ENCODE measurements around the gene GLS.
A peak's percentile ranks its signal among the peaks of the same experiment; 100 is the strongest.

Gene GLS

DNA sequence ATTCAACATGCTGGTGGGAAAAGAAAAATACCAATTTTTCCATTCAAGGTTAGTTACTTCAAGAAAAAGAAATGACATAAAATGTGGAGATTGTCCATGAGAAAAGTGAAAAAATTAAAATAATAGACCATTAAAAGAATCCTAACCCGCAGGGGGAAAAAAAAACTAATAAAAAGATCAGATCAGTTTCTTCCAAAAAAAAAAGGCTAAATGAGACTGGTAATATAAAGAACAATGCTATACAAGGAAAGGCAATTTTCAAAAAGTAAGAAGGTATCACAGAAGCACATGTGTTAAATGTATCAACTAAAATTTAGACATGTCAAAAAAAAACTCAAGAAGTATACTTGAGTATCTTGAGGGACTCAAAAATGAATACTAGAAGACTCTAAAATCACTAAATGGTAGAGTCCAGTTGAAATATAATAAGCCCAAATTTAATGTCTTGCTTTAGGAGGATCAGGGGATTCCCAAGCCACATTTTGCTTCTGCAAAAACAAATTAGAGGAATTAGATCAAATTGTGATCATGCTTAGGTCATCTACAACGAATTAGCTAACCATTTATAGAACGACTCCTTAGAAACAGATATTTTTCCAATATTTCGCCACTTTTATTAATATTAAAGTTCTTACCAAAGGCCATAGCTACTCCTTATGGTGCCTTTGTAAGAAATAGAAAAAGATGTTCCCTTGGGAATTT, 35.8 kb upstream of the GLS start:
- Histone ChIP-seq H3K9me3 (ENCODE audit: insufficient read depth, low read depth, low read length) (no peaks in the 10 kb centered on the region), H2AFZ (ENCODE audit: low read length) (0 out of 2 replicates have a peak overlapping the region, but pooled peaks have one; percentile 49), H3F3A (ENCODE audit: low read depth) (no peaks in the 10 kb centered on the region), H3K27me3 (ENCODE audit: insufficient read depth, low read length, poor library complexity, severe bottlenecking) (no peaks in the 10 kb centered on the region), H3K9ac (ENCODE audit: low read depth, low read length, poor library complexity, severe bottlenecking) (no peak overlapping the region), H4K20me1 (ENCODE audit: insufficient read depth, low read length, poor library complexity, severe bottlenecking) (no peaks in the 10 kb centered on the region), H3K36me3 (ENCODE audit: insufficient read depth, low read length) (no peaks in the 10 kb centered on the region), H3K4me3 (ENCODE audit: low read length, poor library complexity, severe bottlenecking) (no peak overlapping the region), H3K4me2 (ENCODE audit: low read depth, low read length, poor library complexity, severe bottlenecking) (no peak overlapping the region), H3K9me2 (replicated peaks; ENCODE audit: low read depth, low read length) (no peaks in the 10 kb centered on the region), H3K4me1 (ENCODE audit: insufficient read depth, low read length, poor library complexity, severe bottlenecking) (no peaks in the 10 kb centered on the region), H3K79me2 (ENCODE audit: insufficient read depth, low read length) (no peaks in the 10 kb centered on the region)
- TF ChIP-seq EZH2phosphoT487 (IDR thresholded peaks at IDR 0.05; ENCODE audit: borderline replicate concordance) (no peak), CTCF (conservative IDR thresholded peaks at IDR 0.05; ENCODE audit: low read length) (no peak)

GRCh38 chr2:190846746-190847145, 33.9 kb upstream of the GLS start:
- H3K79me2 ChIP-seq (ENCODE audit: insufficient read depth, low read length), result no peaks in the 10 kb centered on the region
- H3K4me3 ChIP-seq (ENCODE audit: low read length, poor library complexity, severe bottlenecking), result no peak overlapping the region
- no peaks in the 10 kb centered on the region for H4K20me1 ChIP-seq (ENCODE audit: insufficient read depth, low read length, poor library complexity, severe bottlenecking)
- H3F3A ChIP-seq (ENCODE audit: low read depth), result no peaks in the 10 kb centered on the region
- no peak overlapping the region for H2AFZ ChIP-seq (ENCODE audit: low read length)
- no peaks in the 10 kb centered on the region for H3K27me3 ChIP-seq (ENCODE audit: insufficient read depth, low read length, poor library complexity, severe bottlenecking)
- no peak for TF ChIP-seq EZH2phosphoT487 (IDR thresholded peaks at IDR 0.05; ENCODE audit: borderline replicate concordance)
- TF ChIP-seq CTCF (conservative IDR thresholded peaks at IDR 0.05; ENCODE audit: low read length), result no peak
- H3K9me3 ChIP-seq (ENCODE audit: insufficient read depth, low read depth, low read length), result no peaks in the 10 kb centered on the region
- H3K36me3 ChIP-seq (ENCODE audit: insufficient read depth, low read length), result no peaks in the 10 kb centered on the region
- no peaks in the 10 kb centered on the region for H3K4me1 ChIP-seq (ENCODE audit: insufficient read depth, low read length, poor library complexity, severe bottlenecking)
- no peak overlapping the region for H3K9ac ChIP-seq (ENCODE audit: low read depth, low read length, poor library complexity, severe bottlenecking)
- H3K4me2 ChIP-seq (ENCODE audit: low read depth, low read length, poor library complexity, severe bottlenecking), result no peak overlapping the region
- no peaks in the 10 kb centered on the region for H3K9me2 ChIP-seq (replicated peaks; ENCODE audit: low read depth, low read length)

GRCh38 chr2:190847504-190848081, 33.0 kb upstream of the GLS start:
- Histone ChIP-seq H3F3A (ENCODE audit: low read depth) (no peaks in the 10 kb centered on the region), H3K79me2 (ENCODE audit: insufficient read depth, low read length) (no peaks in the 10 kb centered on the region), H3K4me2 (ENCODE audit: low read depth, low read length, poor library complexity, severe bottlenecking) (no peak overlapping the region), H3K36me3 (ENCODE audit: insufficient read depth, low read length) (no peaks in the 10 kb centered on the region), H3K9me3 (ENCODE audit: insufficient read depth, low read depth, low read length) (no peaks in the 10 kb centered on the region), H3K4me3 (ENCODE audit: low read length, poor library complexity, severe bottlenecking) (no peak overlapping the region), H3K9ac (ENCODE audit: low read depth, low read length, poor library complexity, severe bottlenecking) (no peak overlapping the region), H4K20me1 (ENCODE audit: insufficient read depth, low read length, poor library complexity, severe bottlenecking) (no peaks in the 10 kb centered on the region), H3K9me2 (replicated peaks; ENCODE audit: low read depth, low read length) (no peaks in the 10 kb centered on the region), H2AFZ (ENCODE audit: low read length) (no peak overlapping the region), H3K27me3 (ENCODE audit: insufficient read depth, low read length, poor library complexity, severe bottlenecking) (no peaks in the 10 kb centered on the region), H3K4me1 (ENCODE audit: insufficient read depth, low read length, poor library complexity, severe bottlenecking) (no peaks in the 10 kb centered on the region)
- TF ChIP-seq CTCF (conservative IDR thresholded peaks at IDR 0.05; ENCODE audit: low read length) (no peak), EZH2phosphoT487 (IDR thresholded peaks at IDR 0.05; ENCODE audit: borderline replicate concordance) (no peak)

Data from Loucy (cell line).